SK-N-SH (cell line): ENCODE measurements around the gene IMPDH1. TPM values are rescaled to one million over a fixed set of nuclear protein-coding genes. Genes with fewer than 3 reads are reported as not detected.

Experiments used
- CTCF ChIA-PET: fragments of 300-600, 350-600 bp; formaldehyde crosslinking; extraction: SDS; loops from one replicate; lab custom pipeline; 2021; lab: Yijun Ruan, JAX
- POLR2A ChIA-PET: fragments of 350-600 bp; sonication (Branson Sonifier 250); formaldehyde crosslinking; extraction: SDS; loops from one replicate; lab custom pipeline; 2020; ENCODE audit warnings: antibody characterized with exemption, inconsistent platforms; lab: Yijun Ruan, JAX
- DNase-seq: peaks from one replicate; pipeline ENCODE4 v3.0.0; 2012
- H2AFZ ChIP-seq: fragments of 200-600 bp; sonication (generic); 2 replicates; pipeline ENCODE4 v1.8.1; 2016; ENCODE audit warnings: antibody characterized with exemption, mild to moderate bottlenecking, low read depth
- H3F3A ChIP-seq: fragments of 200-600 bp; sonication (generic); replicated peaks from 2 replicates; pipeline ENCODE3; 2016; ENCODE audit warnings: antibody characterized with exemption, mild to moderate bottlenecking; ENCODE audit not compliant: insufficient read depth
- H3K27ac ChIP-seq, 2 experiments: fragments of 200-500 bp in 1 of 2; fragments of 200-600 bp in 1 of 2; sonication (Bioruptor generic) in 1 of 2; sonication (generic), shearing (Covaris generic) in 1 of 2; 2 replicates each; pipeline versions ENCODE4 v1.5.1 to v1.6.1; 2014 to 2016; ENCODE audit warnings: low read depth in 2 of 2, inconsistent platforms in 1 of 2, low read length in 1 of 2, mild to moderate bottlenecking in 1 of 2, mixed read lengths in 1 of 2
- H3K27me3 ChIP-seq: fragments of 200-600 bp; sonication (generic), shearing (Covaris generic); 2 replicates; pipeline ENCODE4 v1.6.1; 2016; ENCODE audit warnings: mixed run types; ENCODE audit not compliant: insufficient read depth
- H3K36me3 ChIP-seq, 2 experiments: fragments of 200-500 bp in 1 of 2; fragments of 200-600 bp in 1 of 2; sonication (Bioruptor generic) in 1 of 2; sonication (generic) in 1 of 2; replicated peaks in 1 of 2; 2 replicates each; pipeline versions ENCODE3 to v1.5.1; 2014 to 2016; ENCODE audit warnings: low read length in 1 of 2, mild to moderate bottlenecking in 1 of 2; ENCODE audit not compliant: insufficient read depth in 2 of 2, control insufficient read depth in 1 of 2
- H3K4me1 ChIP-seq, 2 experiments: fragments of 200-500 bp in 1 of 2; fragments of 200-600 bp in 1 of 2; sonication (Bioruptor generic) in 1 of 2; sonication (generic), shearing (Covaris generic) in 1 of 2; 2 replicates each; pipeline versions ENCODE4 v1.5.1 to v1.6.1; 2014 to 2016; ENCODE audit warnings: low read depth in 1 of 2, low read length in 1 of 2, mixed run types in 1 of 2; ENCODE audit not compliant: insufficient read depth in 2 of 2, control insufficient read depth in 1 of 2
- H3K4me2 ChIP-seq: fragments of 200-600 bp; sonication (generic), shearing (Covaris generic); 2 replicates; pipeline ENCODE4 v1.6.1; 2017; ENCODE audit warnings: mixed run types
- H3K4me3 ChIP-seq, 2 experiments: fragments of 200-500 bp in 1 of 2; fragments of 200-600 bp in 1 of 2; sonication (Bioruptor generic) in 1 of 2; sonication (generic), shearing (Covaris generic) in 1 of 2; 2 replicates each; pipeline versions ENCODE4 v1.5.1 to v1.8.1; 2014 to 2016; ENCODE audit warnings: low read depth in 2 of 2, inconsistent platforms in 1 of 2, low read length in 1 of 2, mild to moderate bottlenecking in 1 of 2, mixed read lengths in 1 of 2, moderate library complexity in 1 of 2
- H3K79me2 ChIP-seq: fragments of 200-600 bp; sonication (generic); 2 replicates; pipeline ENCODE4 v1.8.1; 2017; ENCODE audit warnings: mild to moderate bottlenecking; ENCODE audit not compliant: insufficient read depth
- H3K9ac ChIP-seq: fragments of 200-600 bp; sonication (generic); 2 replicates; pipeline ENCODE4 v1.6.1; 2017; ENCODE audit warnings: mixed run types
- H3K9me2 ChIP-seq: fragments of 200-600 bp; sonication (generic); 2 replicates; pipeline ENCODE4 v1.6.1; 2017; ENCODE audit warnings: mixed run types
- H3K9me3 ChIP-seq: fragments of 200-600 bp; sonication (generic); 2 replicates; pipeline ENCODE4 v1.6.1; 2017; ENCODE audit warnings: mixed run types, mild to moderate bottlenecking, moderate library complexity
- H4K20me1 ChIP-seq: fragments of 200-600 bp; sonication (generic); 2 replicates; pipeline ENCODE4 v1.6.1; 2017; ENCODE audit warnings: mild to moderate bottlenecking, mixed run types; ENCODE audit not compliant: insufficient read depth
- EP300 ChIP-seq, 2 experiments: IDR thresholded peaks; 2 replicates each; pipeline versions ENCODE4 v1.4.0 to v1.6.1; 2012; ENCODE audit warnings: borderline replicate concordance in 1 of 2, low read depth in 1 of 2, low read length in 1 of 2
- FOSL2 ChIP-seq: IDR thresholded peaks from 2 replicates; pipeline ENCODE4 v1.4.0; 2012; ENCODE audit warnings: low read depth, mild to moderate bottlenecking, moderate library complexity, borderline replicate concordance
- FOXM1 ChIP-seq: IDR thresholded peaks from 2 replicates; pipeline ENCODE4 v1.4.0; 2012; ENCODE audit warnings: low read depth, mild to moderate bottlenecking
- GABPA ChIP-seq: IDR thresholded peaks from 2 replicates; pipeline ENCODE4 v1.4.0; 2012; ENCODE audit warnings: low read depth, mild to moderate bottlenecking
- GATA2 ChIP-seq: sonication (generic); formaldehyde crosslinking; IDR thresholded peaks from 2 replicates; pipeline ENCODE4 v1.5.0; 2020; ENCODE audit warnings: mild to moderate bottlenecking, missing genetic modification reagents
- JUND ChIP-seq: IDR thresholded peaks from 2 replicates; pipeline ENCODE4 v1.4.0; 2012
- MEF2A ChIP-seq: IDR thresholded peaks from 2 replicates; pipeline ENCODE4 v1.4.0; 2012; ENCODE audit warnings: low read depth, borderline replicate concordance
- MXI1 ChIP-seq: IDR thresholded peaks from 2 replicates; pipeline ENCODE4 v1.6.1; 2012; ENCODE audit warnings: mild to moderate bottlenecking, low read depth, low read length, improper control_type of control experiment
- NFIC ChIP-seq: IDR thresholded peaks from 2 replicates; pipeline ENCODE4 v1.4.0; 2012; ENCODE audit warnings: borderline replicate concordance
- NRF1 ChIP-seq: IDR thresholded peaks from 2 replicates; pipeline ENCODE4 v1.6.1; 2012; ENCODE audit warnings: low read depth, mild to moderate bottlenecking, low read length
- POLR2AphosphoS5 ChIP-seq: IDR thresholded peaks from 2 replicates; pipeline ENCODE4 v1.6.1; 2012; ENCODE audit warnings: low read depth, low read length
- RAD21 ChIP-seq: IDR thresholded peaks from 2 replicates; pipeline ENCODE4 v1.6.1; 2012; ENCODE audit warnings: mild to moderate bottlenecking, low read length
- RFX5 ChIP-seq: IDR thresholded peaks from 2 replicates; pipeline ENCODE4 v1.6.1; 2012; ENCODE audit warnings: mild to moderate bottlenecking, improper control_type of control experiment, low read length
- TEAD4 ChIP-seq: IDR thresholded peaks from 2 replicates; pipeline ENCODE4 v1.4.0; 2012; ENCODE audit warnings: mild to moderate bottlenecking, borderline replicate concordance; ENCODE audit not compliant: insufficient read depth
- YY1 ChIP-seq: IDR thresholded peaks from 2 replicates; pipeline ENCODE4 v1.4.0; 2012; ENCODE audit warnings: low read depth, mild to moderate bottlenecking
- WGBS: methylation state at CpG from one replicate; pipeline ENCODE4 v1.1.6; 2017; ENCODE audit warnings: low lambda C conversion rate; 5-methylcytosine and 5-hydroxymethylcytosine counted together
- polyA plus RNA-seq, 3 experiments: library from polyadenylated mRNA; depleted of rRNA; stranded (reverse); fragments of >200 nt; gene quantifications; 2 replicates each; pipeline ENCODE4 v1.2.3, GENCODE V29; 2012
- TF ChIP-seq, protein P1 (sequence below): IDR thresholded peaks from 2 replicates; pipeline ENCODE4 v1.4.0; 2012; ENCODE audit warnings: low read depth, borderline replicate concordance
- TF ChIP-seq, protein P2 (sequence below): IDR thresholded peaks from 2 replicates; pipeline ENCODE4; 2012
- TF ChIP-seq, protein P3 (sequence below): fragments of 150-350 bp; IDR thresholded peaks from 2 replicates; pipeline ENCODE4 v1.6.1; 2016; ENCODE audit warnings: mild to moderate bottlenecking, low read depth, low read length
- TF ChIP-seq, protein P4 (sequence below): IDR thresholded peaks from 2 replicates; pipeline ENCODE4 v1.4.0; 2012; ENCODE audit warnings: low read depth, borderline replicate concordance
- TF ChIP-seq, protein P5 (sequence below): fragments of 200-600 bp; sonication (generic); IDR thresholded peaks from 2 replicates; pipeline ENCODE4 v1.6.1; 2017; ENCODE audit warnings: antibody characterized with exemption, mild to moderate bottlenecking, moderate library complexity

The IMPDH1 gene
- polyA plus RNA-seq, 1 of the 3 experiments (the other 2 are of a cell fraction): 80.4 TPM

DNA sequence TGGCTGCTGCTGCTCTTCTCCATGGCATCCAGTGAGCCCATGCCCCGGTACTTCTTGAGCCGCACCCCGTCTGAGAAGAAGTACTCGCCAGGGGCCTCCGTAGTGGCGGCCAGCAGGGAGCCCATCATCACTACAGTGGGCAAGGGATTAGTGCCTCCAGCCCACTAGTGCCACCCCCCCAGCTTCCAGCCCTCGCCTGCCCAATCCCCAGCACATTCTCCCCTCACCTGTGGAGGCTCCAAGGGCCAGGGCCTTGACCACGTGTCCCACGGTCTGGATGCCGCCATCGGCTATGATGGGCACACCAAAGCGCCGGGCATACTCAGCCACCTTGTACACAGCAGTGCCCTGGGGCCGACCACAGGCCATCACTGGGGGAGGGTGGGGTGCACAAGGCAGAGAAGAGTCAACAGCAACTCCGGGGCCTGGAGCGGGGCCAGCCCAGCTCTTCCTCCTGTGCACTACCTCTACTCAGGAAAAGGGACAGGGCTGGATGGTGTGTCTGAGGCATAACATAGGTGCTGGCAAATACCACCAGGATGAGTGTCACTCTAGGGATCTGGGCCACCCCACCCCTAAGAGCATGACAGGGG is 14.8 kb downstream of the IMPDH1 start:
- CTCF ChIA-PET: interaction anchor here (44.5 to 50.3 kb wide), 3 partner anchors 0 to 51 kb away, joined by 1786 to 1901 read pairs (median 1901); partner anchors contain the start of genes IMPDH1 and RBM28
- TF ChIP-seq, protein P1, sequence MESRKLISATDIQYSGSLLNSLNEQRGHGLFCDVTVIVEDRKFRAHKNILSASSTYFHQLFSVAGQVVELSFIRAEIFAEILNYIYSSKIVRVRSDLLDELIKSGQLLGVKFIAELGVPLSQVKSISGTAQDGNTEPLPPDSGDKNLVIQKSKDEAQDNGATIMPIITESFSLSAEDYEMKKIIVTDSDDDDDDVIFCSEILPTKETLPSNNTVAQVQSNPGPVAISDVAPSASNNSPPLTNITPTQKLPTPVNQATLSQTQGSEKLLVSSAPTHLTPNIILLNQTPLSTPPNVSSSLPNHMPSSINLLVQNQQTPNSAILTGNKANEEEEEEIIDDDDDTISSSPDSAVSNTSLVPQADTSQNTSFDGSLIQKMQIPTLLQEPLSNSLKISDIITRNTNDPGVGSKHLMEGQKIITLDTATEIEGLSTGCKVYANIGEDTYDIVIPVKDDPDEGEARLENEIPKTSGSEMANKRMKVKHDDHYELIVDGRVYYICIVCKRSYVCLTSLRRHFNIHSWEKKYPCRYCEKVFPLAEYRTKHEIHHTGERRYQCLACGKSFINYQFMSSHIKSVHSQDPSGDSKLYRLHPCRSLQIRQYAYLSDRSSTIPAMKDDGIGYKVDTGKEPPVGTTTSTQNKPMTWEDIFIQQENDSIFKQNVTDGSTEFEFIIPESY: no peak
- no peak for TF ChIP-seq EP300 (IDR thresholded peaks at IDR 0.05; ENCODE audit: borderline replicate concordance in 1 of 2, low read depth in 1 of 2, low read length in 1 of 2)

DNA sequence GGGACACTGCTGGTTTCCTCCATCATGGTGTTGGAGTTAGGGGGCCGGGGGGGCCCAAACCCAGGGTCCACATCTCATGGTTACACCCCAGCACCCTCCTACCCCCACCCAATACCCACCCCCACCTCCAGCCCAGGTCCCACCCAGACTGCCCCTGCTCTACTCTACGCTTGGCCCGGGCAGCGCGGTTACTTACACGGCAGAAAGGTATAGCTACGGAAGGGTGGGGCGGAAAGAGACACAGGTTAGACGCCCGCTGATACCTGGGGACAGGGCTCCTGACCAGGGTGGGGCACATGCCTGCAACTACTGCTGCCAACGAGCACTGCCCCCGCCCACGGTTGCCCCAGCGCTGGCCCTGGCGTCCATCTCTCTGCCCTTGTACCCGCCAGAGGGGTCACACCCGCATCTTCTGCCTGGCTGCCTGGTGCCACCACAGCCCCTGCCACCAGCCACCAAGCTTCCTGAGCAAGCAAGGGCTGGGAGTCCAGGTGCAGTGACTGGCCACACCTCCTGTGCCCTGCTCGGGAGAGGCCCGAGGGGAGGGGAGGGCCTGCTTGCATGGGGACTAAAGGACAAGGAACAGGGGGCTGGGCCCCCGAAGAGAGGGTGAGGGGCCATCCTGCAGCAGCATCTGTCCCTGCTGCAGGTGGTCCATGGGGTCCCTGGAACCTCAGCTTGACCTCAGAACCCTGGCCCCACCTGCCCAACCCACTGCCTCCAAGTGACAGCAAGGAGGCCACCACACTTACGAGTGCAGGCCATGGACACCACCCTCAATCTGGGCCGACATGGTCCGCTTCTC is 16.1 kb downstream of the IMPDH1 start:
- Histone ChIP-seq H3K79me2 (no peaks in the 10 kb centered on the region), H3K4me1 (peaks cover 0 to 11% of the 10 kb centered on the region in 2 experiments; a peak in 1 of 4 replicates), H3K9me2 (no peaks in the 10 kb centered on the region), H3K4me2 (no peak overlapping the region), H3F3A (peaks cover 8% of the 10 kb centered on the region), H3K27me3 (no peaks in the 10 kb centered on the region), H3K9ac (no peak overlapping the region), H2AFZ (no peak overlapping the region), H4K20me1 (no peaks in the 10 kb centered on the region), H3K9me3 (no peaks in the 10 kb centered on the region), H3K36me3 (peaks cover 31 to 62% of the 10 kb centered on the region in 2 experiments), H3K4me3 (no peak overlapping the region), H3K27ac (no peak overlapping the region)
- no peak for DNase-seq
- WGBS: 95% methylated on average over 20 of the region's 23 CpGs
- ChIA-PET POLR2A (interaction anchor here (1.8 kb wide), 1 partner anchor 11 kb away, joined by 4 read pairs; no protein-coding TSS in a partner anchor), CTCF (interaction anchor here (0.6 to 50.3 kb wide), 6 partner anchors 23 to 68 kb away, joined by 3 to 1901 read pairs (median 4); partner anchors contain the start of genes IMPDH1 and RBM28)
- no peak for TF ChIP-seq POLR2AphosphoS5
- TF ChIP-seq, protein P2, sequence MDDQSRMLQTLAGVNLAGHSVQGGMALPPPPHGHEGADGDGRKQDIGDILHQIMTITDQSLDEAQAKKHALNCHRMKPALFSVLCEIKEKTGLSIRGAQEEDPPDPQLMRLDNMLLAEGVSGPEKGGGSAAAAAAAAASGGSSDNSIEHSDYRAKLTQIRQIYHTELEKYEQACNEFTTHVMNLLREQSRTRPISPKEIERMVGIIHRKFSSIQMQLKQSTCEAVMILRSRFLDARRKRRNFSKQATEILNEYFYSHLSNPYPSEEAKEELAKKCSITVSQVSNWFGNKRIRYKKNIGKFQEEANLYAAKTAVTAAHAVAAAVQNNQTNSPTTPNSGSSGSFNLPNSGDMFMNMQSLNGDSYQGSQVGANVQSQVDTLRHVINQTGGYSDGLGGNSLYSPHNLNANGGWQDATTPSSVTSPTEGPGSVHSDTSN: no peak
- TF ChIP-seq MEF2A: no peak
- no peak for TF ChIP-seq RFX5
- no peak for TF ChIP-seq MXI1
- TF ChIP-seq FOXM1: no peak
- TF ChIP-seq NFIC: no peak
- TF ChIP-seq, protein P3, sequence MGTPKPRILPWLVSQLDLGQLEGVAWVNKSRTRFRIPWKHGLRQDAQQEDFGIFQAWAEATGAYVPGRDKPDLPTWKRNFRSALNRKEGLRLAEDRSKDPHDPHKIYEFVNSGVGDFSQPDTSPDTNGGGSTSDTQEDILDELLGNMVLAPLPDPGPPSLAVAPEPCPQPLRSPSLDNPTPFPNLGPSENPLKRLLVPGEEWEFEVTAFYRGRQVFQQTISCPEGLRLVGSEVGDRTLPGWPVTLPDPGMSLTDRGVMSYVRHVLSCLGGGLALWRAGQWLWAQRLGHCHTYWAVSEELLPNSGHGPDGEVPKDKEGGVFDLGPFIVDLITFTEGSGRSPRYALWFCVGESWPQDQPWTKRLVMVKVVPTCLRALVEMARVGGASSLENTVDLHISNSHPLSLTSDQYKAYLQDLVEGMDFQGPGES: no peak
- no peak for TF ChIP-seq YY1
- no peak for TF ChIP-seq TEAD4
- TF ChIP-seq JUND: no peak
- TF ChIP-seq, protein P4, sequence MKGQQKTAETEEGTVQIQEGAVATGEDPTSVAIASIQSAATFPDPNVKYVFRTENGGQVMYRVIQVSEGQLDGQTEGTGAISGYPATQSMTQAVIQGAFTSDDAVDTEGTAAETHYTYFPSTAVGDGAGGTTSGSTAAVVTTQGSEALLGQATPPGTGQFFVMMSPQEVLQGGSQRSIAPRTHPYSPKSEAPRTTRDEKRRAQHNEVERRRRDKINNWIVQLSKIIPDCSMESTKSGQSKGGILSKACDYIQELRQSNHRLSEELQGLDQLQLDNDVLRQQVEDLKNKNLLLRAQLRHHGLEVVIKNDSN: no peak
- TF ChIP-seq, protein P5, sequence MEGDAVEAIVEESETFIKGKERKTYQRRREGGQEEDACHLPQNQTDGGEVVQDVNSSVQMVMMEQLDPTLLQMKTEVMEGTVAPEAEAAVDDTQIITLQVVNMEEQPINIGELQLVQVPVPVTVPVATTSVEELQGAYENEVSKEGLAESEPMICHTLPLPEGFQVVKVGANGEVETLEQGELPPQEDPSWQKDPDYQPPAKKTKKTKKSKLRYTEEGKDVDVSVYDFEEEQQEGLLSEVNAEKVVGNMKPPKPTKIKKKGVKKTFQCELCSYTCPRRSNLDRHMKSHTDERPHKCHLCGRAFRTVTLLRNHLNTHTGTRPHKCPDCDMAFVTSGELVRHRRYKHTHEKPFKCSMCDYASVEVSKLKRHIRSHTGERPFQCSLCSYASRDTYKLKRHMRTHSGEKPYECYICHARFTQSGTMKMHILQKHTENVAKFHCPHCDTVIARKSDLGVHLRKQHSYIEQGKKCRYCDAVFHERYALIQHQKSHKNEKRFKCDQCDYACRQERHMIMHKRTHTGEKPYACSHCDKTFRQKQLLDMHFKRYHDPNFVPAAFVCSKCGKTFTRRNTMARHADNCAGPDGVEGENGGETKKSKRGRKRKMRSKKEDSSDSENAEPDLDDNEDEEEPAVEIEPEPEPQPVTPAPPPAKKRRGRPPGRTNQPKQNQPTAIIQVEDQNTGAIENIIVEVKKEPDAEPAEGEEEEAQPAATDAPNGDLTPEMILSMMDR: no peak
- TF ChIP-seq FOSL2: no peak
- TF ChIP-seq GABPA: no peak
- no peak for TF ChIP-seq NRF1
- no peak for TF ChIP-seq RAD21
- TF ChIP-seq GATA2 (CRISPR knock-in tag): no peak

More for the DNA sequence above, 14.8 kb downstream of the IMPDH1 start:
- H3K79me2 ChIP-seq: no peaks in the 10 kb centered on the region
- no peaks in the 10 kb centered on the region for H3K9me3 ChIP-seq
- H3K27me3 ChIP-seq: no peaks in the 10 kb centered on the region
- no peak overlapping the region for H3K27ac ChIP-seq
- no peaks in the 10 kb centered on the region for H3K4me1 ChIP-seq
- WGBS: 95% methylated on average over 16 of the region's 16 CpGs
- H4K20me1 ChIP-seq: no peaks in the 10 kb centered on the region
- POLR2A ChIA-PET: no interaction called here
- no peak overlapping the region for H3K4me2 ChIP-seq
- H3K9me2 ChIP-seq: no peaks in the 10 kb centered on the region
- no peak for DNase-seq
- no peak overlapping the region for H2AFZ ChIP-seq
- H3K9ac ChIP-seq: no peak overlapping the region
- H3F3A ChIP-seq: peaks cover 8% of the 10 kb centered on the region
- no peak overlapping the region for H3K4me3 ChIP-seq
- H3K36me3 ChIP-seq: peaks cover 31 to 69% of the 10 kb centered on the region in 2 experiments
